Peyer's patch (tissue), 4 donors: Measurements from ENCODE around the gene SH3YL1.

Source experiments
- POLR2A ChIP-seq, 2 donors: fragments of 450-650 bp; IDR thresholded peaks; one replicate each; pipeline ENCODE4 v1.5.1; 2017; ENCODE audit warnings: antibody characterized with exemption in 2 of 2, mild to moderate bottlenecking in 2 of 2, moderate library complexity in 2 of 2
- TF ChIP-seq, protein P1 (sequence below), 6 experiments: fragments of 450-650 bp in 4 of 6; fragments of 200-600 bp in 2 of 6; sonication (generic) in 1 of 6; IDR thresholded peaks; one replicate each; pipeline ENCODE4 v1.5.1; 2017 to 2019; ENCODE audit warnings: antibody characterized with exemption in 6 of 6, mild to moderate bottlenecking in 3 of 6, moderate library complexity in 1 of 6

DNA sequence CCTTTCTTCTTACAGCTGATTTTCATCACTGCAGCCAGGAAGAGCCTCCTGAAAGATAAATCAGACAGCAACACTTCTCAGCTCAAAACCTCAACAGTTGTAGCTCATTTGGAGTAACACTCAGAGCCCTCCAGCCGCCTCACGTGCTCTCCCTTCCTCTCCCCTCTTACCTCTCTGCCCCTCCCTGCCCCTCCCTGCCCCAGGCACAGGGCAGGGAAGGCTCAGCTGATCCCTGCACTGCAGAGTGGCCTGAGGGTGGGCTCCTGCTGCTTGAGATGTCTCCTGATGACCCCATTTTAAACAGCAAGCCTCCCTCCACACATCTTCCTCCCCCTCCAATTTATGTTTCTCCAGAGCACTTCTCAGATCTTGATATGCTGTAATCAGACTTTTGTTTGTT lies 54.4 kb downstream of the SH3YL1 start:
- TF ChIP-seq, protein P1, sequence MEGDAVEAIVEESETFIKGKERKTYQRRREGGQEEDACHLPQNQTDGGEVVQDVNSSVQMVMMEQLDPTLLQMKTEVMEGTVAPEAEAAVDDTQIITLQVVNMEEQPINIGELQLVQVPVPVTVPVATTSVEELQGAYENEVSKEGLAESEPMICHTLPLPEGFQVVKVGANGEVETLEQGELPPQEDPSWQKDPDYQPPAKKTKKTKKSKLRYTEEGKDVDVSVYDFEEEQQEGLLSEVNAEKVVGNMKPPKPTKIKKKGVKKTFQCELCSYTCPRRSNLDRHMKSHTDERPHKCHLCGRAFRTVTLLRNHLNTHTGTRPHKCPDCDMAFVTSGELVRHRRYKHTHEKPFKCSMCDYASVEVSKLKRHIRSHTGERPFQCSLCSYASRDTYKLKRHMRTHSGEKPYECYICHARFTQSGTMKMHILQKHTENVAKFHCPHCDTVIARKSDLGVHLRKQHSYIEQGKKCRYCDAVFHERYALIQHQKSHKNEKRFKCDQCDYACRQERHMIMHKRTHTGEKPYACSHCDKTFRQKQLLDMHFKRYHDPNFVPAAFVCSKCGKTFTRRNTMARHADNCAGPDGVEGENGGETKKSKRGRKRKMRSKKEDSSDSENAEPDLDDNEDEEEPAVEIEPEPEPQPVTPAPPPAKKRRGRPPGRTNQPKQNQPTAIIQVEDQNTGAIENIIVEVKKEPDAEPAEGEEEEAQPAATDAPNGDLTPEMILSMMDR (IDR thresholded peaks at IDR 0.05): no peak
- TF ChIP-seq POLR2A (IDR thresholded peaks at IDR 0.05): no peak
